ENCODE measurements around the gene PTCSC3.

DNA sequence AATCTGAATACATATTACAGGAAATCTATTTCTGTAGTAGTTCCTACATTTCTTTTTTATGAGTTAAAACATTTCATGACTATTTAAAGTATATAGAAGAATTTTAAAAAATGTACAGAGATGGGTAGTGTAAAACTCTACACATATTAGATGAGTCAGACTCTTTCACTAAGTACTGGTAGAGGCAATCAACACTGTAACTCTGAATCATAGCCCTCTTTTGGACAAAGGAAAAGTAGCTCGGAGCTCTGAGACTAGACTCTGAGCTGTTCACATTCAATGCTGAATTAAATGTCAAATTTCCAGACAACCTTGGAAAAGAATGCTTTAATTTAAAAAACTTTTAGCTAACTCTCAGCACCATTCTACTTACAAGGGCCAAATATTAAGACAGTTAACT, 3.4 kb downstream of the PTCSC3 start:
- TF ChIP-seq, protein P1, sequence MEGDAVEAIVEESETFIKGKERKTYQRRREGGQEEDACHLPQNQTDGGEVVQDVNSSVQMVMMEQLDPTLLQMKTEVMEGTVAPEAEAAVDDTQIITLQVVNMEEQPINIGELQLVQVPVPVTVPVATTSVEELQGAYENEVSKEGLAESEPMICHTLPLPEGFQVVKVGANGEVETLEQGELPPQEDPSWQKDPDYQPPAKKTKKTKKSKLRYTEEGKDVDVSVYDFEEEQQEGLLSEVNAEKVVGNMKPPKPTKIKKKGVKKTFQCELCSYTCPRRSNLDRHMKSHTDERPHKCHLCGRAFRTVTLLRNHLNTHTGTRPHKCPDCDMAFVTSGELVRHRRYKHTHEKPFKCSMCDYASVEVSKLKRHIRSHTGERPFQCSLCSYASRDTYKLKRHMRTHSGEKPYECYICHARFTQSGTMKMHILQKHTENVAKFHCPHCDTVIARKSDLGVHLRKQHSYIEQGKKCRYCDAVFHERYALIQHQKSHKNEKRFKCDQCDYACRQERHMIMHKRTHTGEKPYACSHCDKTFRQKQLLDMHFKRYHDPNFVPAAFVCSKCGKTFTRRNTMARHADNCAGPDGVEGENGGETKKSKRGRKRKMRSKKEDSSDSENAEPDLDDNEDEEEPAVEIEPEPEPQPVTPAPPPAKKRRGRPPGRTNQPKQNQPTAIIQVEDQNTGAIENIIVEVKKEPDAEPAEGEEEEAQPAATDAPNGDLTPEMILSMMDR (IDR thresholded peaks at IDR 0.05): no peak
- no peak for TF ChIP-seq POLR2AphosphoS5 (IDR thresholded peaks at IDR 0.05; ENCODE audit: low read depth, low read length)

Data from Panc1 (cell line).